GM12872 (cell line): ENCODE measurements around the gene ZBTB2.

ENCODE experiments used
- CTCF ChIP-seq: IDR thresholded peaks from 3 replicates; pipeline ENCODE4 v1.5.1; 2011; ENCODE audit warnings: low read depth, mild to moderate bottlenecking, low read length, moderate library complexity; ENCODE audit not compliant: insufficient read depth

The ZBTB2 gene

GRCh38 chr6:151370509-151371078, 20.8 kb downstream of the ZBTB2 start:
- TF ChIP-seq CTCF, result no peak

GRCh38 chr6:151365233-151365632, 26.1 kb downstream of the ZBTB2 start:
- no peak for TF ChIP-seq CTCF

- TF ChIP-seq CTCF, result no peak
These were observed 31.9 kb downstream of the ZBTB2 start for GRCh38 chr6:151359486-151359885.

DNA sequence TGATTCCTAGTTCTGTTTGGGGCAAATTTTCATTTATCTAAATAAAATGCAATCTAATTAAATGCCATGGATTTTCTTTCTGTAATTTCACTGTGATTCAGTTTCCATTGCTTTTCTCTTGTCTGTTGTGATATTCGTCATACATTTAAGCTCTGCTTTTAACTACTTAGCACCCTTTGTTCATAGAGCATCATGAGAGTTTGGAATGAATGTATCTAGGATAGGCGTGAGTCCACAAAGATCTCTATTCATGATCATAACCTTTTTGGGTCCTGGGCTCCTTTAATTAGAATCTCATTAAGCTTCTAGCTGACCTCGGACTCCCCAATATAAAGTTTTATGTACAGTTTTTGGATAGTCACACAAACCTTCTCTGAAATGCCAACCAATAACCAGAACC, 32.9 kb downstream of the ZBTB2 start:
- no peak for TF ChIP-seq CTCF

DNA sequence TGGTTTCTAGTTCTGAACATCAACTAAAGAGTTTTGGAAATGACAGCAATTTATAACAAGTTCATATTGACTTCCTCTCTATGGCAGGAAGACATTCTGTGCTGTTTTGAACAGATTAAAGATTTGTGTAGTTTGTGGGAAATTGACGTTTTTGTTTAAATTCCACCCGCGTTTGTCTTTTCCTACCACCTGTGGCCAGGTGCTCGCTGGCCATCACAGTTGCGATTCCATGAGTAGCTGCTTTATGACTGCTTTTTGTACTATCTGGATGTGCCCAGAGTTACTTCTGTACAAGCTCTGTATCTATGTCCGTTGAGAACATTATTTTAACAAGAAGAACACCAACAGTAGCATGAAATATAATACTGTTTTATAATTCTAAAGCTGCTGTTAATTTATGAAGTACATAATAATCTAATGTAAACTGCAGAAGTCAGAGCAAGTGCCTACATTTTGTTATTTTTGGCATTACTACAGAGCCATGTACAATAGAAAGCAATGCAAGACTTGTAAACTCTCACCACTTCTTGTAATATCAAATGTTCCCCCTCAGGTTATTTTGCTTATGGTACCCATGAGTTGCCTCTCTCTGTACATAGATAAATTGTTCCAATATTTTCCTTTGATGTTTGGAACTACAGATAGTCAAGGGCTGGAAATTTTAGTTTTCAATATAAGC, 33.5 kb downstream of the ZBTB2 start:
- no peak for TF ChIP-seq CTCF

DNA sequence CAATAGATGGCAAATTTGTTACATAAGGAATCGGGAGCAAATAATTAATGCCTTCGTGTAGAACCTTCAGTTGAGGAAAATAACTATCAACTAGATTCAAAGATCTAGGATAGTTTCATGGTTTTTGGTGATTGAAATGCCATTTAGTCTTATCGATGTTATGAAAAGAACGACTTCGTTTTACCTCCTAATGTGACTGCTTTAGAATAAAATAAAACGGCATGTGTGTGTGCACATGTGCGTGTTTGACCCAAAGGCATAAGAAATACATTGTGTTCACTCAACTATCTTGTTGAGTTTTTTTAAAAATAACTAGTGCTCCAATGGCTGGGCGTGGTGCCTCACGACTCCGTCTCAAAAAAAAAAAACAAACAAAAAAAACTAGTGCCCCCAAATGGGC, 37.6 kb downstream of the ZBTB2 start:
- TF ChIP-seq CTCF, result no peak

GRCh38 chr6:151352410-151353396, 38.7 kb downstream of the ZBTB2 start:
- TF ChIP-seq CTCF, result no peak
